Breast epithelium (tissue), 3 donors: ENCODE results near the gene KIF17.

Experiments
- CTCF ChIP-seq, 3 donors: fragments of 450-650 bp; IDR thresholded peaks; one replicate each; pipeline ENCODE4 v1.5.1; 2016 to 2017; ENCODE audit warnings: antibody characterized with exemption in 3 of 3, mild to moderate bottlenecking in 3 of 3, moderate library complexity in 3 of 3
- POLR2A ChIP-seq: fragments of 450-650 bp; IDR thresholded peaks from one replicate; pipeline ENCODE4 v1.6.1; 2016; ENCODE audit warnings: antibody characterized with exemption, mild to moderate bottlenecking, moderate library complexity

DNA sequence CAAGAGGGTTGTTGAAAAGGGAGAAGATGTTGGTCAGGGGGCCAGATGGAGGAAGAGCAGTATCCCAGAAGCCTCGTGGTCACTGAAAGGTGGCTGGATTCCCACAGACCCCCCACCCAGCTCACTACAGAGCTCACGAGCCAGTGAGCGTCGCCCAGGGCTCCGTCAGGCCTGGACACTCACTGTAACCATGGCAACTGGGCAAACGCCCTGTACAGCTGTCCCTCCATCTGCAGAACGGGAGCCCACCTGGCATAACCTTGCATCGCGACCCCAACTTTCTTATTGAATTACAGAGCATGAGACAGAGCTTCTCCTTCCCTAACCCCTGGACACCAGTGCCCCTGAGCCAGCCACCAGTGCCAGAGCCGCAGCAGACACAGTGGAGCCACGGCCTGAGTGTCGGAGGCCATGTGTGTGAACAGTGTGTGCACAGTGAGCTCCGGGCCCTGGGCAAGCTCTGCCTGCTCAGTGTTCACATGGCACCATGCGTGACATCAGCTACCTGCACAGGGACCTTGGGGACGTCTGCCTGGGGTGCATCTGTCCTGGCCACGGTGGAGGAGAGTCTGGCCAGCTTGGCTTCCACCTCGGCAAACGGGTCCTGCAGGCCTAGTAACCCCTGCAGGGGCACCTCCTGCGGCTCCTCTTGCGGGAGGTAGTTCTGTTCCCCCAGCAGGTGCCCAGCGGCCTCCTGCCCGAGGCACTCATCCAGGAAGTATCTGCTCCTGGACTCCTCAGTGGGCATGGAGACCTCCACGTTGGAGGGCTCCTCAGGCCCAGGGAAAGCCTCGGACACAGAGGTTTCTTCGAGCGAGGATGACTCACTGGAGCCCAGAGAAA lies 30.7 kb downstream of the KIF17 start:
- TF ChIP-seq CTCF (IDR thresholded peaks at IDR 0.05) (no peak), POLR2A (no peak)
